ENCODE data around the gene CDC42EP1. TPM values are rescaled to one million over a fixed set of nuclear protein-coding genes. Genes with fewer than 3 reads are reported as not detected.
"Not testable (repeated sequence)": the region's sequence is repeated elsewhere in the genome, so short reads cannot be mapped to it uniquely, and the experiment has no call there.

CDC42EP1 gene
- 62.3 and 68.7 TPM in 2 replicates for total RNA-seq (2014; rRNA removed; shearing (Covaris generic))

- DNase-seq (ENCODE audit: low spot score) = no peak
Observed at GRCh38 chr22:37559901-37560607, at the start of gene CDC42EP1. Gene CDC42EP1, plus strand, starts transcription at chr22:37560480. Its CDS starts 5,870 bp downstream, at chr22:37566350.

DNA sequence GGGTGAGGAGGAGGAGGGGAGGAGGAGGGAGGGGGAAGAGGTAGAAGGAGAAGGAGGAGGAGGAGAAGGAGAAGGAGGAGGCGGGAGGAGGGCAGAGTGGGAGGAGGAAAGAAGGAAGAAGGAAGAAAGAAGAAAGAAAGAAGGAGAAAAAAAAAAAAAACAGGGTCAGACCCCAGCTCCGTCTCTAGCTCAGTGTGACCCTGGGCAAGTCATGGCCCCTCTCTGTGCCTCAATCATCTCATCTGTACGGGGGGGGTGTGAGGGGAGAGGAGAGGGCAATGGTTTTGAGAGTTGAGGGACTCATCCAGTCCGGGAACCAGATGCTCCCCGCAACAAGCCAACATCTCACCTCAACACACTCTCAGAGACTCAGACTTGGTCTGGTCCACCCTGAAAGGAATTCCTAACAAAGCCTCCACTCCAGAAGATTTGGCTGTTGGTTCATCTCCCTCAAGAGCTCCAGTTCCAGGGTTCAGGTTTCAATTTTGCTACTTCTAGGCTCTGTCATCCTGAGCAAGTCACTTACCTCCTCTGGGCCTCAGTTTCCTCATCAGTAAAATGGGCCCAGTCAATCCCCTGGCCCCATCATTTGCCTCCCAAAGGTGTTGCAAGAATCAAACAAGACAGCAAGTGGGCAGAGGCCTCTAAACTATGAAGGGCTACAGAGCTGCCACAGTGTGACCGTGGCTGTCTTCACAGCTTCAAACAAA, 48.7 kb upstream of the CDC42EP1 start:
- no peak for DNase-seq (ENCODE audit: low spot score)

- no peak for DNase-seq (ENCODE audit: low spot score)
Observed at GRCh38 chr22:37514526-37515051, 45.7 kb upstream of the CDC42EP1 start.

DNA sequence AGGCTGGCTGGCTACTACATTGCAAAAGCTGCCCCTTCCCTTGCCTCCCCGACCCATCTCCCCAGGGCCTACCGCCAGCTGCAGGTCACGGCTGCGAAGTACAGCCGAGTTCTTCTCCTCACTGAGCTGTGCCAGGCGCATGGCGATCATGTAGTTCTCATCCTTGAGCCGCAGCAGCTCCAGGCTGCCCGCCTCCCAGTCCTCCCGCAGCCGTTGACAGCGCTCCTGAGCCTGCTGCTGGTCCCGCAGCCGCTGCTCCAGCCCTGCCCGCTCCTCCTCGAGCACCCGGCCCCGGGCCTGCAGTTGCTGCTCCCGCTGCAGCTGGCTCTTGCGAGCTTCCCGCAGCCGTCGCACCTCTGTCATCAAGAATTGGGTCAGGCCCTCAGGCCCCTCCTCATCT, 44.4 kb upstream of the CDC42EP1 start:
- no peak for DNase-seq (ENCODE audit: low spot score)

- no peak for DNase-seq (ENCODE audit: low spot score)
Observed at GRCh38 chr22:37516456-37516855, 43.8 kb upstream of the CDC42EP1 start.

DNA sequence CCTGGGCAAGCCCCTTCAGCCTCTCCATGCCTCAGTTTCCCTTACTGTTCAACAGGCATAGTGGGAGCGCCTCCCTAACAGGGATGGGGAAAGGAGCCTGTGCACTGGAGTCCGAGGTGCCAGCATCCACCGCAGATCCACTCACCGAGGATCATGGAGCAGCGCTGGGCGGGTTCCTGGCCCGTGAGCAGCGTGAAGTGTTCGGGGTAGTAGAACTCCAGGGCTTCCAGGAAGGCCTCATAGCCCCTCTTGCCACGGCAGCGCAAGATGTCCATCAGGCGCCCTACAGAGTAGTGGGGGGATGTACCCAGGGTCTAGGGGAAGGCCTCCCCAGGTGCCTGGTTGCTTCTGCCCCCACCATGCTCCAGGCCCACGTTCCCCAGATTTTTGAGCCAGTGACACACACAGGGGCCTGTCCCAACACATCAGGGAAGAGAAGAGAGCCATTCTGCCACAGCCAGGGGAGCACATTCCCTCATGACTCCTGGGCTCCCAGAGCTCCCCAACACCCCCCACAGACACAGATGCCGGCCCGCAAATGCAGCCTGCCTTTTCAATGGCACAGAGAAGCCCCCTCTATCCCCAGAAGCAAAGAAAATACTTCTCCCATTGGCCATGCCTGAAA, 42.3 kb upstream of the CDC42EP1 start:
- DNase-seq (ENCODE audit: low spot score) = no peak

GRCh38 chr22:37518509-37519267, 41.6 kb upstream of the CDC42EP1 start:
- DNase-seq (ENCODE audit: low spot score) = no peak

- no peak for DNase-seq (ENCODE audit: low spot score)
Observed at GRCh38 chr22:37519268-37520195, 40.7 kb upstream of the CDC42EP1 start, which contains the start of gene CARD10. Gene CARD10, minus strand, starts transcription at chr22:37519415. Its CDS starts 215 bp downstream, at chr22:37519200.

- DNase-seq (ENCODE audit: low spot score) = no peak
Observed at GRCh38 chr22:37520776-37521191, 39.5 kb upstream of the CDC42EP1 start.

DNA sequence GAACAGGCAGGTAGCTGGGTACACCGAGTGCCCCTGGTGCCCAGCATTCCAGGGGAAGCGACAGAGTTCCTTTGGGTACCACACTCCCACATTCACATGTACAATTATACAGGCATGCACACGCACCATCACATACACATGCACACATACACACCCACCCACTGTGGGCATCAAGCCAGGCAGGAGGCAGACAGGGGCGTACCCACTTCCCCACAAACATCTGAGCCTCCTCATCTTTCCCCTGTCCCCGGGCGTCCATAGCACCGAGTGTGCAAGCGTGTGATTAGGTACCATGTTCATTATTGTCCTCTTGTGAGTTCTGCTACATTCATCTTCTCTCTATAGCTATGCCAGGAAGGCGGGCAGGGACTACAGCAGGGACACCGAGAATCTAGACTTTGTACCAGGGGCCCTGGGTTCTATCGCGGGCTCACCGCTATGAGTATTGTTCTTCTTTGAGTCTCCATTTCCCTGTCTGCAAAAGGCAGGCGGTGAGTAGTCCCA, 39.0 kb upstream of the CDC42EP1 start:
- no peak for DNase-seq (ENCODE audit: low spot score)

DNA sequence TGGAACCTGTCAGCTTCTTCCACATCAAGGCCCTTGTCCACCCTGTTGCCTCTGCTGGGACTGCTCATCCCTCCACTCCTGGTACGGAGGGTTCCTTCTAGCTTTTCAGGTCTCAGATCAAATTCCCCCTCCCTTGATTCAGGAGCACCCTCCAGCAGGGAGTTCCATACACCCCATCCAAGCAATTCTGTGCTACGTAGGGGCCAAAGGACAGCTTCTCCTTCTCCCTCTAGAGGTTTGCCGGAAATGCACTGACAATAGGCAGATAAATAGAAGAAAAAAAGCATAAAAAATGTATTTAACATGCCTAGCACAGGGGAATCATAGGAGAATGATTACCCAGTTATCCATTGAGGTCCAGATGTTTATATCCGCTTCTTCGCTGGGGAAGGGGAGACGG, 37.8 kb upstream of the CDC42EP1 start:
- DNase-seq (ENCODE audit: low spot score) = no peak

GRCh38 chr22:37525073-37525745, 35.1 kb upstream of the CDC42EP1 start:
- DNase-seq (ENCODE audit: low spot score) = peak; percentile 54

- DNase-seq (ENCODE audit: low spot score) = no peak
Observed at GRCh38 chr22:37525746-37526350, 34.4 kb upstream of the CDC42EP1 start.

DNA sequence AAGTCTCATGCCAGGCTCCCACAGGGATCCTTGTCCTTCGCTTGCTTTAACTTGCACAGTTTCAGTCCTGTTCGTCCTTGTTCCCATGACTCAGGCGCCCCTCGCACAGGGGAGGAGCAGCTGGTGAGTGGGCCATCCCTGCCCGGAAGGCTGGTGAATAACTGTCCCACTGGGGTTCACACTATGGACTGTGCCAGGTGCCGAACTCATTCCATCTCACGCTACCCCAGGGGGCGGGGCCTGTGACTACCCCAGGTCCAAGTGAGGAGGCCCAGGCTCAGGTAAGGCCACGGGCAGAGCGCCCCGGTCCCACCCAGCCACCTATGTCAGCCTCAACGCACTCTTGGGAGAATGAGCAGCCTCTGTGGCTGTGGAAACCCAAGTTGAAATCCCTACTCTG, 33.9 kb upstream of the CDC42EP1 start:
- no peak for DNase-seq (ENCODE audit: low spot score)

- DNase-seq (ENCODE audit: low spot score) = not testable (repeated sequence)
Observed at GRCh38 chr22:37527081-37527752, 33.1 kb upstream of the CDC42EP1 start.

DNA sequence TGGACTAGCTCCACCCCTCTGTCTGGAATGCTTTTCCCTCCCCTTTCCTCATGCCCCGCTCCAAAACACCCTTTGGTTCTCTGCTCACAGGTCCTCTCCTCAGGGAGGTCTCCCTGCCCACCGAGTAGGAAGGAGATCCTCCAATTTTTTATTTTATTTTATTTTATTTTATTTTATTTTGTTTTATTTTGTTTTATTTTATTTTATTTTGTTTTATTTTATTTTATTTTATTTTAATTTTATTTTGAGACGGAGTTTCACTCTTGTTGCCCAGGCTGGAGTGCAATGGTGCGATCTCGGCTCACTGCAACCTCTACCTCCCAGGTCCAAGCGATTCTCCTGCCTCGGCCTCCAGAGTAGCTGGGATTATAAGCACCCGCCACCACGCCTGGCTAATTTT, 32.3 kb upstream of the CDC42EP1 start:
- not testable (repeated sequence) for DNase-seq (ENCODE audit: low spot score)

DNA sequence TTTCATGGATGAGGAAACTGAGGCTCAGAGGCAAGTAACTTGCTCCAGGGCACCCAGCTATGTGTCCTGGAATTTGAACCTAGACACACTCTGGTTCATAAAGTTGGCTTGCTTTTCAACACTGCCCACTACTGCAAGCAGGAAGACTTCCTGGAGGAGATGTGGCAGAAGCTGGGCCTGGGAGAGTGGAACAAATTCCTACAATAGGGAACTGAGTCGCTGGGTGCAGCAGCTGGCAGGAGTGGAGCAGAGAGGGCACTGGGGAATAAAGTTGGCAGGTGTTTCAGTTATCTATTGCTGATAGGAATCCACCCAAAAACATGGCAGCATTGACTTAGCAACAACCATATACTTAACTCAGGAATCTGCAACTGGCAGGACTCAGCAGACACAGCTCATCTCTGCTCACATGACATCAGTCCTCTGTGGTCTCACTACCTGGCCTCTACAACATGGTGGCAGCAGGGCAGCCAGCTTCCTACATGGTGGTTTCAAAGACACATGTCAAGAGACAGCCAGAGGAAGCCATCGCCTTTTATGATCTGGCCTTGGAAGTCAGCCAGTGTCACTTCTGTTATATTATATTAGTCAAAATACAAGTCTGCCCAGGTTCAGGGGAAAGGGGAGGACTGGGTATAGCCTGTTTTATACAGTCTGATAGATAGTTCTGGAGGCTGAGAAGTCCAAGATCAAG, 30.5 kb upstream of the CDC42EP1 start:
- DNase-seq (ENCODE audit: low spot score) = peak; percentile 33

GRCh38 chr22:37533995-37534394, 26.3 kb upstream of the CDC42EP1 start:
- peak; percentile 65 for DNase-seq (ENCODE audit: low spot score)

Measured in HT-29 (cell line).